ENCODE measurements around the gene ITPKB. TPM values are rescaled to one million over a fixed set of nuclear protein-coding genes. Genes with fewer than 3 reads are reported as not detected.
A peak's percentile ranks its signal among the peaks of the same experiment; 100 is the strongest.
"Not testable (repeated sequence)": the region's sequence is repeated elsewhere in the genome, so short reads cannot be mapped to it uniquely, and the experiment has no call there.

The ITPKB gene
- total RNA-seq, 1 donor from 2014 or later, result 34.2 TPM

- DNase-seq (ENCODE audit: low read depth, low spot score), result no peak
Observed at GRCh38 chr1:226625832-226626576, 113.1 kb downstream of the ITPKB start.

- DNase-seq (ENCODE audit: low read depth, low spot score), result no peak
Observed at GRCh38 chr1:226625326-226625725, 113.8 kb downstream of the ITPKB start.

- DNase-seq (ENCODE audit: low read depth, low spot score), result no peak
Observed at GRCh38 chr1:226624526-226624925, 114.6 kb downstream of the ITPKB start.

- DNase-seq (ENCODE audit: low read depth, low spot score), result no peak
Observed at GRCh38 chr1:226622012-226622411, 117.1 kb downstream of the ITPKB start.

GRCh38 chr1:226619031-226619430, 120.1 kb downstream of the ITPKB start:
- DNase-seq (ENCODE audit: low read depth, low spot score), result no peak

GRCh38 chr1:226618380-226618779, 120.7 kb downstream of the ITPKB start:
- DNase-seq (ENCODE audit: low read depth, low spot score), result no peak

- not testable (repeated sequence) for DNase-seq (ENCODE audit: low read depth, low spot score)
Observed at GRCh38 chr1:226617719-226618118, 121.4 kb downstream of the ITPKB start.

GRCh38 chr1:226617109-226617508, 122.0 kb downstream of the ITPKB start:
- no peak for DNase-seq (ENCODE audit: low read depth, low spot score)

- DNase-seq (ENCODE audit: low read depth, low spot score), result no peak
Observed at GRCh38 chr1:226616636-226617035, 122.4 kb downstream of the ITPKB start.

- DNase-seq (ENCODE audit: low read depth, low spot score), result no peak
Observed at GRCh38 chr1:226615876-226616275, 123.2 kb downstream of the ITPKB start.

- DNase-seq (ENCODE audit: low read depth, low spot score), result not testable (repeated sequence)
Observed at GRCh38 chr1:226611980-226612379, 127.1 kb downstream of the ITPKB start.

GRCh38 chr1:226611301-226611700, 127.8 kb downstream of the ITPKB start:
- no peak for DNase-seq (ENCODE audit: low read depth, low spot score)

GRCh38 chr1:226610671-226611070, 128.4 kb downstream of the ITPKB start:
- no peak for DNase-seq (ENCODE audit: low read depth, low spot score)

- DNase-seq (ENCODE audit: low read depth, low spot score), result no peak
Observed at GRCh38 chr1:226609836-226610455, 129.1 kb downstream of the ITPKB start.

GRCh38 chr1:226608699-226609505, 130.2 kb downstream of the ITPKB start:
- peak; percentile 15 for DNase-seq (ENCODE audit: low read depth, low spot score)

- DNase-seq (ENCODE audit: low read depth, low spot score), result no peak
Observed at GRCh38 chr1:226607821-226608220, 131.3 kb downstream of the ITPKB start.

- DNase-seq (ENCODE audit: low read depth, low spot score), result no peak
Observed at GRCh38 chr1:226607268-226607660, 131.8 kb downstream of the ITPKB start.

GRCh38 chr1:226606311-226607267, 132.5 kb downstream of the ITPKB start:
- no peak for DNase-seq (ENCODE audit: low read depth, low spot score)

- no peak for DNase-seq (ENCODE audit: low read depth, low spot score)
Observed at GRCh38 chr1:226605318-226605950, 133.6 kb downstream of the ITPKB start.

GRCh38 chr1:226604560-226605317, 134.3 kb downstream of the ITPKB start:
- no peak for DNase-seq (ENCODE audit: low read depth, low spot score)
